ENCODE results near the gene SMKR1. TPM values are rescaled to one million over a fixed set of nuclear protein-coding genes. Genes with fewer than 3 reads are reported as not detected.

The SMKR1 gene
- total and polyA plus RNA-seq, 12 donors: 0.72 to 4.6 (median 1.9) TPM; not detected in 2

DNA sequence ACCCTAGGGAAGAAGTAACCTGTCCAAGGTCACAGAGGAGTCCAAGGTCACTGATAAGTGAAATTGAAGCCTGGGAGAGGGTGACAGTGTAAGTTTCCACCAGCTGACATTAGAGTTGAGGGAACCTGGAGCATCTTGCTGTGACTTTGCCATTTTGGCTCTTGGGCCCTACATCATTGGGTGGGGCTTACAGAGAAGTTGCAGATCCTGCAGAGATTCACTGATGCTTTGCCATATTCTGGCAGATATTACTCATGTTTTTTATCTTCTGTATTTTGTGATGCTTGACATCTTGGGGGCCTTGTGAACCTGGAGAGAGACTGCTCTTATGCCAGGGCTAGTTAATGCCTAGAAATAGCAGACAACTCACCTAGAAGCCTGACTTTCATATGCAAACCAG is 36.5 kb downstream of the SMKR1 start:
- H3K4me1 ChIP-seq (replicated peaks in 1 of 2): peaks cover 3 to 5% of the 10 kb centered on the region in 2 donors
- no peak overlapping the region for H3K4me3 ChIP-seq
- intact Hi-C loops (cut with DNase I): no loop called here
- no peaks in the 10 kb centered on the region for H3K9me3 ChIP-seq (replicated peaks in 1 of 3)
- H3K27ac ChIP-seq: no peak overlapping the region
- H3K27me3 ChIP-seq: no peaks in the 10 kb centered on the region
- TF ChIP-seq CTCF (IDR thresholded peaks at IDR 0.05) (no peak), POLR2A (IDR thresholded peaks at IDR 0.05) (no peak)
- H3K36me3 ChIP-seq (replicated peaks in 1 of 2): no peaks in the 10 kb centered on the region
- DNase-seq: no peak

DNA sequence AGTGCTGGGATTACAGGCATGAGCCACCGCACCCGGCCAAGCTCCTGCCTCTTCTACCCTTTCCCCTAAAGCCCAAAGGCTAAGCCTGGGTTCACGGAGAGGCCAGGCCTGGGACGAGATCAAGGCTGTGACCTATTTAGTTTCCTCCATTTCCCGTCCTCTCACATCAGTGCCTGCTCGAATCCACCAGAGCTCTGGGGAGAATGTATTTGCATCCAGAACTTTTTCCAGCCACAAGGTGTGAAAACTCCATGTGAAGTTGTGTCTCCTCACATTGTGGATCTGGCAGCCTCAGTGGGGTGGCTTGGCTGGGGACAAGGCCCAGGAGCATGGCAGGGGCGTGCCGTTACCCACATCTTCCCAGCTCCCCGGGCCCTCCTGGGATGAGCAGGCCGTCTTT is 38.0 kb downstream of the SMKR1 start:
- 71 to 85% (median 77%) methylated on average over 10 of the region's 10 CpGs for WGBS, 4 donors
- peaks cover 3 to 5% of the 10 kb centered on the region in 2 donors for H3K4me1 ChIP-seq (replicated peaks in 1 of 2)
- no peak for TF ChIP-seq POLR2A (IDR thresholded peaks at IDR 0.05)
- no peak for TF ChIP-seq CTCF (IDR thresholded peaks at IDR 0.05)
- H3K27me3 ChIP-seq: no peaks in the 10 kb centered on the region
- no peaks in the 10 kb centered on the region for H3K36me3 ChIP-seq (replicated peaks in 1 of 2)
- H3K27ac ChIP-seq: no peak overlapping the region
- DNase-seq: no peak
- intact Hi-C loops (cut with DNase I): no loop called here
- no peaks in the 10 kb centered on the region for H3K9me3 ChIP-seq (replicated peaks in 1 of 3)
- no peak overlapping the region for H3K4me3 ChIP-seq

- H3K36me3 ChIP-seq (replicated peaks in 1 of 2): no peaks in the 10 kb centered on the region
- H3K27ac ChIP-seq: no peak overlapping the region
- no peak overlapping the region for H3K4me3 ChIP-seq
- no peak for TF ChIP-seq CTCF (IDR thresholded peaks at IDR 0.05)
- 80 to 89% (median 83%) methylated on average over 5 of the region's 5 CpGs for WGBS, 4 donors
- DNase-seq: no peak
- H3K27me3 ChIP-seq: no peaks in the 10 kb centered on the region
- intact Hi-C loops (cut with DNase I): no loop called here
- no peaks in the 10 kb centered on the region for H3K4me1 ChIP-seq (replicated peaks in 1 of 2)
- H3K9me3 ChIP-seq (replicated peaks in 1 of 3): no peaks in the 10 kb centered on the region
Measured at GRCh38 chr7:129544700-129545099, 42.4 kb downstream of the SMKR1 start.

GRCh38 chr7:129550693-129551360 is 48.5 kb downstream of the SMKR1 start:
- intact Hi-C loops (cut with DNase I): no loop called here
- Histone ChIP-seq H3K27me3 (no peaks in the 10 kb centered on the region), H3K9me3 (replicated peaks in 1 of 3) (no peaks in the 10 kb centered on the region), H3K36me3 (replicated peaks in 1 of 2) (no peaks in the 10 kb centered on the region), H3K4me1 (replicated peaks in 1 of 2) (no peaks in the 10 kb centered on the region), H3K4me3 (no peak overlapping the region), H3K27ac (no peak overlapping the region)
- no peak for TF ChIP-seq POLR2A (IDR thresholded peaks at IDR 0.05)
- no peak for TF ChIP-seq CTCF (IDR thresholded peaks at IDR 0.05)
- no peak for DNase-seq
- WGBS, 4 donors: 80 to 90% (median 87%) methylated on average over 13 of the region's 13 CpGs

Data from adrenal gland (tissue), 12 donors.